Activated CD4-positive, alpha-beta T cell treated with anti-CD3 and anti-CD28 coated beads, Interleukin-10, Interleukin-2, amounts not matched to agents 100 ng/mL and 50 ng/mL, durations not matched to agents 16 hours and 8 hours (primary cell): Measurements from ENCODE around the gene RASA3.
"Not testable (repeated sequence)": the region's sequence is repeated elsewhere in the genome, so short reads cannot be mapped to it uniquely, and the experiment has no call there.

Experiments
- DNase-seq: peaks from one replicate; pipeline ENCODE4 v3.0.0-alpha.2; 2020

Gene RASA3

DNA sequence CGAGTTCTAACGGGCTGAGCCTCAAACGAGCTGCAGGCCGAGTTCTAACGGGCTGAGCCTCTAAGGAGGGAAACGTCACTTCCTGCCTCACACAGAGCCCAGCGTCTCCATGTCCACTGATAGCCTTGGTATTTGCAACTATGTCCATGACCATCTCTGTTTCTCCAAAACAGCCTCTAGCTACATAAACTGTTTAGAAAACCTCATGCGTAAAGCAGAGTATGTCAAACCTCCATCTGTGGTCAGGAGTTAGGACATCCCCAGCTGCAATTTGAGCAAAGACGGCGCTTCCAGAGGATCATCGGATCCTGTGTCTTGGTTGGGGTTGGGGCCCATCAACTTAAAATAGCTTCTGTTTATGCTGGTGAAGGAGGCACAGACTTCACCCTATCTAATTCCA lies 20.8 kb downstream of the RASA3 start:
- peak; percentile 43 for DNase-seq

- not testable (repeated sequence) for DNase-seq
These were observed 21.6 kb downstream of the RASA3 start for GRCh38 chr13:114110830-114111189.

GRCh38 chr13:114110091-114110829 lies 22.2 kb downstream of the RASA3 start:
- peak; percentile 80 for DNase-seq

GRCh38 chr13:114109641-114110041 lies 22.8 kb downstream of the RASA3 start:
- peak; percentile 25 for DNase-seq

DNA sequence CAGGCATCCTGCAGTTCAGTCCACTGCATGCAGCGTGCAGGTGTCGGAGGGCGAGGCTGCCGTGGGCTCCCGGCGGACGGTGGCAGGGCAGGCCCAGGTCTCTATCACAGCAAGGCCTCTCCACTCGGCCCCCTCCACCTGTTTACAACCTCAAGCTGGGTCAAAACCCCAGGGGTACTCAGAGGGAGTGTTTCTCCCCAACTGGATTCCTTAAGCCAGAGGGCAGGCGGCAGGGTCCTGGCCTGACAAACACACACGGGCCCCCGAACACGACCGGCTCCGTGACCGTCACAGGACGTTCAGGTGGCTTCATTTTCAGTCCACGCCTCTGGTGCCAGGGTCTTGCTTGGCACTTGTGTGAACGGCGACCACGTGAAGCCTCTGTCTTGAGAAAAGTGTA lies 23.5 kb downstream of the RASA3 start:
- no peak for DNase-seq

GRCh38 chr13:114108141-114108761 lies 24.2 kb downstream of the RASA3 start:
- DNase-seq: no peak

GRCh38 chr13:114107686-114108081 lies 24.7 kb downstream of the RASA3 start:
- no peak for DNase-seq

DNA sequence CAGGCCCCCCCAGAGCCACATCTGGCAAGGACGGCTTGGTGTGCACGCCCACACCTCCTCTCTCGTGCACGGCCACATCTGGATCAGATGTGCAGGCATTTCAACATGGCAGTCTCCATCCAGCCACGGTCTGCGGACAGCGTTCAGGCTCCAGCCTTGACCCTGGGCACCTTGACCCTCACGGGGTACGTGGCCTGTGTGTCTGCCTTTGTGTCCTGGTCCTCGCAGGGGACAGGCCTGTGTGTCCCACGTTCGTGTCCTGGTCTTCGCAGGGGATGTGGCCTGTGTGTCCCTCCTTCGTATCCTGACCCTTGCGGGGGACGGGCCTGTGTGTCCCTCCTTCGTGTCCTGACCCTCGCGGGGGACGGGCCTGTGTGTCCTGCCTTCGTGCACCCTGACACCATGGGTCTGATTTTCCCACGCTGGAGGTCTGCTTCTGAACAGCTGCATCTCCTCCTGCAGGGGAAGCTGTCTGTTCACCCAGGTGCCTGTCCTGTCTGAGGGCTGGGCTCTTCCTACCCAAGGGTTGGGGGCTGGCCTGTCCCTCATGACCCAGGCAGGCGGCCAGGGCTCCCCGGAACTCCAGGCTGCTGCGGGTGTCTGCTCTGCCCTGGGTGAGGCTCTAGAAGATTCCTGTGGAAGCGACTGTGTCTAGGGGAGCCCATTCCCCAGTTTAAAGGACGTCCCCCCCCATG lies 25.3 kb downstream of the RASA3 start:
- no peak for DNase-seq

- DNase-seq: no peak
These were observed 25.9 kb downstream of the RASA3 start for GRCh38 chr13:114106526-114106925.

DNA sequence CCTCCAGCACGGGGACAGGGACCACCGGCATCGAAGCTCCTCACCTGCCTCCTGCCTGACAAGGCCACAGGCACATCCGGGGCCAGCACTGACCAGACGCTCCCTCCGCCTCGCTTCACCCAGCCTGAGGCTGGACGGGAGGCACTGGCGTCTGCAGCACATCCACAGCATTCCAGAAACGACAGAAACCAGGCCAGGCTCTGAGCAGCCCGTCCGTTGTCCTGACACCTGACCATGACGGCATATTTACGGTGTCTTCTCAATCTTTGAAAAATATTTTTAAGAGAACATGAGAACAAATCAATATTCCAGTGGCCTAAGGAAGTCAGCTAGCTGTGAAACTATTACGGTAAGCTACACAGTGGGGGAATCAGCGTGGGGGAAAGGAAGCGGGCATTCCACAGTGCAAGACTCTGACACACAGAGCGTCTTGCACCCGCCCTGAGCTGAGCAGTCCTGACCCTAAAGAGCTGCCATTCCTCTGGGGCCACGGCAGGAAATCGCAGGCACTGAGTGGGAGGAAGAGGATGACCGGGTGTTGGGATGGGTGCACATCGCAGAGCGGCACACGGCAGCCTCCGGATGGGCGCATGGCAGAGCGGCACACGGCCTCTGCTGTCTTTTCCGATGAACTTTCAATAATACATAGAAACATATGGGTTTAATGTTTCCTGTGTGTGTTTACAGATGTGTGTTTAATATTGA lies 26.8 kb downstream of the RASA3 start:
- DNase-seq: no peak

GRCh38 chr13:114104655-114105520 lies 27.5 kb downstream of the RASA3 start:
- DNase-seq: no peak

DNA sequence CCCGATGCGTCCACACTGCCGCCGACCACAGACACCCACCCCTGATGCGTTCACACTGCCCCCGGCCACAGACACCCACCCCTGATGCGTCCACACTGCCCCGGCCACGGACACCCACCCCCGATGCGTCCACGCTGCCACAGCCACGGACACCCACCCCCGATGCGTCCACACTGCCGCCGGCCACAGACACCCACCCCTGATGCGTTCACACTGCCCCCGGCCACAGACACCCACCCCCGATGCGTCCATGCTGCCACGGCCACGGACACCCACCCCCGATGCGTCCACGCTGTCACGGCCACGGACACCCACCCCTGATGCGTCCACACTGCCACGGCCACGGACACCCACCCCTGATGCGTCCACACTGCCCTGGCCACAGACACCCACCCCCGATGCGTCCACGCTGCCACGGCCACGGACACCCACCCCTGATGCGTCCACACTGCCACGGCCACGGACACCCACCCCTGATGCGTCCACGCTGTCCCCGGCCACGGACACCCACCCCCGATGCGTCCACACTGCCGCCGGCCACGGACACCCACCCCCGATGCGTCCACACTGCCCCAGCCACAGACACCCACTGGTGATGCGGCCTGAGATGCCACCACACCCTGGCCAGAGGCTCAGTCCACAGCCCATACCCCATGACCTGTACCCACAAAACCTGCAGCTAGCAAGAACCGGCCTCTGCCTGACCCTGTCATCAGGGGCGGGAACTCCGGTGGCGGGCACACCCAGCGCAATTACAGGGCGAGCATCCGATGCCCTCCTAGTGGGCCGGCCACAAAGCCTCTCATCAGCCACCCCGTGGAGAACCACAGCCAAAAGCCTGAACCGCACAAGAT lies 28.4 kb downstream of the RASA3 start:
- no peak for DNase-seq

DNA sequence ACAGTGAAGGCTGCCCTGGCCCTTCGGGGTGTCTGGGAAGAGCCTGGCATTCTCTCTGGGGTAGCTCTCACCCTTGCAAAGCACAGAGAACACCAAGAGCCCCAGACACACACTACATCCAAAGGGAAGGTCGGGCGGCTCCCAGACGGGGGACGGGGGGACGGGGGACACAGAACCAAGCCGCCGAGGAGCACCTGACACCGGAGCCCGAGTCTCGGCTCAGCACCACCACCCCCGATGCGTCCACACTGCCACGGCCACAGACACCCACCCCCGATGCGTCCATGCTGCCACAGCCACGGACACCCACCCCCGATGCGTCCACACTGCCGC lies 29.2 kb downstream of the RASA3 start:
- not testable (repeated sequence) for DNase-seq

GRCh38 chr13:114102521-114103288 lies 29.7 kb downstream of the RASA3 start:
- no peak for DNase-seq

DNA sequence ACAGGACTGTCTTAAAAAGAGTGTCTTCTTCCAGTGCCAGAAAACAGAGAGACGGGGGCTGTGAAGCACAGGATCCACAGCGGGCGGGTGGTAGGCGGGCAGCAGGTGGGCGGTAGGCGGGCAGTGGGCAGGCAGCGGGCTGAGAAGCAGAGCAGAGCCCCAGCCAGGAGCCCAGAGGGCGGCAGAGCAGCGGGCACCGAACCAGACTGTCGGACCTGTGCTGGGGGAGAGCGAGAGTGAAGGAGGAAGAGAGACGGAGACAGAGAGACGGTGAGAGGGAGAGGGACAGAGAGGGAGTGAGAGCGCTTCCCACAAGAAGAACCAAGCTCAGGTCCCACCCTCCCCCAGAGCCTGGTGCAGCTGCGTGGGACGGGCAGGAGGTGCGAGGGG lies 30.3 kb downstream of the RASA3 start:
- no peak for DNase-seq

DNA sequence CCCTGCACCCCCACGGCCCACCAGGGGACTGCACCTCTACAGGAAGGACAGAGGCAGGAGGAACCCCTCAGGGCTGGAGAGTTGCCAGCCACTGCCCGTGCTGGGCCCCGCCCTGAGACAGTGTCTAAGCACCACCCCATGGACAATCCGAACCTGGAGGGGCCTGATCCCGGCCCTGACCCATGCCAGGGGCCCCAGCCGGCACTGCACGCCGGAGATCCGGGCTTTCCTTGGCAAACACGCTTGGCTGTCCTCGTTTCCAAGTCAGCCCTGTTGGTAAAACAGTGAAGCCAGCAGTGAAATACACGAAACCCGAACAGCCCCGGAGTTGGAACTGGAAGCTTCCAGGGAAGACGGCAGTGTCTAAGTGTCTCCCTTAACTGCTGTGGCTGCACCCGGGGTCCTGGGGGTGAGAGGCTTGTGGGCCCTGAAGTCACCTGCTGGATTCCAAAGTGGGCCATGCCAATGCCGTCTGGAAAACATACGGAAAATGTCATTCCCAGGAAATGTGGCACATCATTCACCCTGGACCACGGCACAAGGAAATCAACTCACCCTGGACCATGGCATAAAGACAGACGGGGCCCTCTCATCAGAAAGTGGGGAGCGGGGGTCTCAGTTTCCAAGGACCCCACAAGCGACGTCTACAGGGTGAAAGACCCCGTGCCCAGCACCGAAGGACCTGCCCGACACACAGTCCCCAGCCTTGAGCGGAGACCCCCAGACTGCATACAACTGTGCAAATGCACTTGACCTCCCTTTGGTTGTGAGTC lies 30.9 kb downstream of the RASA3 start:
- DNase-seq: no peak

DNA sequence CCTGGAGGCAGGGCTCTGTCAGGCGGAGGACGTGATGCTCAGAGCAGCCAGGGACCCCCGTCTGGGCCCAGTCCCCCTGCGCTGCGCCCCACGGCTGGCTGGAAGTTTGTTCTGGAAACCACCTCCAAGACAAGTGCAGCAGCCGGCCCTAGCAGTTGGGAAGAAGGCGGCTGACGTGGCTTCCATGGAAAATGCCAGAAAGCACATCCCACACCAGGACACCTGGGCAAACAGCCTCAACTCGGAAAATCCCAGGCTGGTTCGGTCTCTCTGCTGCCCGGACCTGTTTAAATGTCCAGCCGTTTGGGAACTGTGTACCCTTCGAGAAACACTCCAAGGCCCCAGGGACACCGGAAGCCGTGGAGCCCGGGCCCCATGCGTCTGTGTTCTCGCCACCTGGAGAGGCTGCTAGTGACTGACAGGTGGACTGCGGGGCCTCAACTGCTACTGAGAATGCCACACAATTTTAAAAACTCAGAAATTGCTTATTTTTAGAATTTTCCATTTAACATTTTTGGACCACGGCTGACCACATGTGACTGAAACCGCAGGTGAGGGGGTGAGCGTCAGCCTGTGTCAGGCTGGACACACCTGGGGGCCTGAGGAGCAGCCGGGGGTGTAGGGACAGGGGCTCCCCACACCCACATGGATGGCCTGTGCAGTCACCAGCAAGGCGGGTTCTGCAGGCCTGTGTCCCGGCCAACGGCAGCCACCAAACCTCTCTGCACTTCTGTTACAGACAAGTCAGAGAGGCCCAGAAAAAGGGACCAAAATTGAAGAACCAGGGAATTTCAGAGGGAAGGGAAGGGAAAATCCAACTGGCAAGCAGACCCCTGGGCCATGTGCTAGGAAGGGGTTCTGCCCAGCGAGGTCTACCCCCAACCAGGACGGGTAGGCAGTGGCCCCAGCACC lies 31.7 kb downstream of the RASA3 start:
- no peak for DNase-seq

DNA sequence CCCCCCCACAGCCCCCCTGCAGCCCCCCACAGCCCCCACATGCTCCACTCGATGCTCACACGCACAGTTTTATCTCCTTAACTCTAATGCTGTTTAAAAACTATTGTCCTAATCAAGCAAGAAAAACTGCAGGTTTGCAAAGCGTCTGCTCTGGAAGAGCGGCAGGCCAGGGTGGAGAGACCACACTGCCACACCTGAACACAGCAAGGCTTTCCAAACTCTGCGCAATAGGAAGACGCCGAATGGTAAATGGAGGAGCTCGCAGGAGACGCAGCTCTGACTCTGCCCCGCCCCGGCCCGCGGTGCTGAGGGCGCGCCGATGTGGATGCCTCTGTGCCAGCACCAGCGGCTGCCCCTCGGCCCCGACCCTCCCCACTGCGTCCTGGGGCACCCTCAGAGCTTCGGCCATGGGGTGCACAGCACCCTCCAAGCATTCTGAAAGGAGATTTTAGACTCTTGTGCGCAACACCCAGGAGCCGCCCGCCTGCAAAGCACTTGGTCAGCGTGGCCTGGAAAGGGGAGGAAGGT lies 32.4 kb downstream of the RASA3 start:
- DNase-seq: no peak

DNA sequence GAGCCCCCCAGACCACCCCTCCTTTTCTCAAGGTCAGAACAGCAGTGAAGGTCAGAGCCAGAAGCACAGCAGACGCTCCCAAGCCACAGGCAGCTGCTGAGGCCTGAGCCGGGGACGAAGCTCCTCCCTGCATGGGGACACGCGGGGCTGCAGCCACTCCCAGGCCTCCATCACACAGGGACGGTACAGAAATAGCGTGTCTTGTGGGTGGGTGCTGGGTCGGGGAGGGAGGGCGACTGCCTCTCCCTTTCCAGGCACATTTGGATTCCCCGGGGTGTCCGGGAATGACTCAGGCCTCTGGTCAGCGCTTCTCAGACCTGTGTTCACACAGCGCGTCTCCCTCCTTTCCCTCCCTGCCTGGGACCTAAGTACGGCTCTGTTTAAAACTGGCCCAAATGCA lies 33.2 kb downstream of the RASA3 start:
- no peak for DNase-seq
